H9 (cell line): ENCODE results near the gene SCYGR1. TPM values are rescaled to one million over a fixed set of nuclear protein-coding genes. Genes with fewer than 3 reads are reported as not detected.

ENCODE experiments used
- DNase-seq: peaks from one replicate; pipeline ENCODE4 v3.0.0-alpha.2; 2017
- H2AFZ ChIP-seq: one replicate; pipeline ENCODE4 v1.6.1; 2013; ENCODE audit warnings: mild to moderate bottlenecking, low read length, control low read depth, moderate library complexity
- H2AK5ac ChIP-seq: 2 replicates; pipeline ENCODE4 v1.6.1; 2013; ENCODE audit warnings: low read length, control low read depth, mixed read lengths; ENCODE audit not compliant: insufficient read length
- H2BK120ac ChIP-seq: one replicate; pipeline ENCODE4 v1.6.1; 2013; ENCODE audit warnings: low read depth, mild to moderate bottlenecking, low read length, control low read depth, inconsistent platforms; ENCODE audit not compliant: poor library complexity, severe bottlenecking
- H2BK12ac ChIP-seq: 2 replicates; pipeline ENCODE4 v1.6.1; 2013; ENCODE audit warnings: low read length, control low read depth, mixed read lengths, low read depth; ENCODE audit not compliant: insufficient read length
- H2BK15ac ChIP-seq: 2 replicates; pipeline ENCODE4 v1.6.1; 2013; ENCODE audit warnings: low read depth, low read length, control low read depth
- H2BK20ac ChIP-seq: one replicate; pipeline ENCODE4 v1.6.1; 2013; ENCODE audit warnings: low read depth, mild to moderate bottlenecking, low read length, control low read depth, inconsistent platforms; ENCODE audit not compliant: poor library complexity, severe bottlenecking
- H2BK5ac ChIP-seq: 2 replicates; pipeline ENCODE4 v1.6.1; 2013; ENCODE audit warnings: low read length, control low read depth, mixed read lengths; ENCODE audit not compliant: insufficient read length
- H3K14ac ChIP-seq: 2 replicates; pipeline ENCODE4 v1.6.1; 2013; ENCODE audit warnings: low read length, control low read depth; ENCODE audit not compliant: insufficient read depth
- H3K18ac ChIP-seq: 2 replicates; pipeline ENCODE4 v1.6.1; 2013; ENCODE audit warnings: low read depth, mild to moderate bottlenecking, mixed read lengths, low read length, control low read depth; ENCODE audit not compliant: insufficient read length
- H3K23ac ChIP-seq: 2 replicates; pipeline ENCODE4 v1.6.1; 2013; ENCODE audit warnings: low read length, control low read depth, mixed read lengths, low read depth; ENCODE audit not compliant: insufficient read length
- H3K23me2 ChIP-seq: 2 replicates; pipeline ENCODE4 v1.6.1; 2013; ENCODE audit warnings: low read depth, mild to moderate bottlenecking, mixed read lengths, low read length, control low read depth; ENCODE audit not compliant: insufficient read length, poor library complexity, severe bottlenecking
- H3K27ac ChIP-seq: 2 replicates; pipeline ENCODE4 v1.5.1; 2013; ENCODE audit warnings: low read length, control low read depth, mixed read lengths, low read depth; ENCODE audit not compliant: insufficient read length
- H3K27me3 ChIP-seq: 2 replicates; pipeline ENCODE4 v1.6.1; 2013; ENCODE audit warnings: low read length, control low read depth, inconsistent platforms; ENCODE audit not compliant: insufficient read depth
- H3K4ac ChIP-seq: 2 replicates; pipeline ENCODE4 v1.6.1; 2013; ENCODE audit warnings: low read depth, mild to moderate bottlenecking, control low read depth, inconsistent platforms, low read length, moderate library complexity
- H3K4me1 ChIP-seq: 2 replicates; pipeline ENCODE4 v1.6.1; 2013; ENCODE audit warnings: low read length, control low read depth, inconsistent platforms; ENCODE audit not compliant: insufficient read depth
- H3K4me2 ChIP-seq: 2 replicates; pipeline ENCODE4 v1.6.1; 2013; ENCODE audit warnings: low read length, control low read depth, mixed read lengths; ENCODE audit not compliant: insufficient read length, insufficient read depth
- H3K56ac ChIP-seq: 2 replicates; pipeline ENCODE4 v1.6.1; 2013; ENCODE audit warnings: low read depth, mild to moderate bottlenecking, mixed read lengths, low read length, control low read depth; ENCODE audit not compliant: insufficient read length
- H3K79me1 ChIP-seq: 2 replicates; pipeline ENCODE4 v1.6.1; 2013; ENCODE audit warnings: low read depth, mild to moderate bottlenecking, moderate library complexity, low read length, control low read depth, inconsistent platforms; ENCODE audit not compliant: insufficient read depth, poor library complexity, severe bottlenecking
- H3K79me2 ChIP-seq: 2 replicates; pipeline ENCODE4 v1.6.1; 2013; ENCODE audit warnings: low read length, control low read depth, inconsistent platforms; ENCODE audit not compliant: insufficient read depth
- H3K9ac ChIP-seq: 2 replicates; pipeline ENCODE4 v1.6.1; 2013; ENCODE audit warnings: low read length, control low read depth, mixed read lengths; ENCODE audit not compliant: insufficient read length; ENCODE audit errors: extremely low read depth
- H3K9me3 ChIP-seq: one replicate; pipeline ENCODE4 v1.6.1; 2013; ENCODE audit warnings: low read depth, low read length, inconsistent platforms; ENCODE audit not compliant: control insufficient read depth
- H3T11ph ChIP-seq: one replicate; pipeline ENCODE4 v1.6.1; 2013; ENCODE audit warnings: mild to moderate bottlenecking, low read length, control low read depth, inconsistent platforms
- H4K20me1 ChIP-seq: one replicate; pipeline ENCODE4 v1.6.1; 2013; ENCODE audit not compliant: control insufficient read depth, insufficient read length, insufficient read depth
- H4K5ac ChIP-seq: 2 replicates; pipeline ENCODE4 v1.6.1; 2013; ENCODE audit warnings: low read depth, mild to moderate bottlenecking, mixed read lengths, low read length, control low read depth; ENCODE audit not compliant: insufficient read length
- H4K8ac ChIP-seq: replicated peaks from 2 replicates; pipeline ENCODE4 v1.6.1; 2013; ENCODE audit warnings: low read length, control low read depth, mixed read lengths, low read depth; ENCODE audit not compliant: insufficient read length
- H4K91ac ChIP-seq: 2 replicates; pipeline ENCODE4 v1.6.1; 2013; ENCODE audit warnings: low read depth, mild to moderate bottlenecking, moderate library complexity, mixed read lengths, low read length, control low read depth; ENCODE audit not compliant: insufficient read length
- H3K27ac Mint-ChIP-seq, 3 experiments: 2 replicates in 2 of 3; 3 replicates in 1 of 3; pipeline ENCODE4 v1.8.0; 2020 to 2021; ENCODE audit warnings: mixed read lengths in 3 of 3, mild to moderate bottlenecking in 1 of 3, moderate library complexity in 1 of 3
- H3K27me3 Mint-ChIP-seq: 2 replicates; pipeline ENCODE4 v1.8.0; 2021; ENCODE audit warnings: low read depth, mild to moderate bottlenecking, moderate library complexity, mixed read lengths
- H3K36me3 Mint-ChIP-seq, 3 experiments: 2 replicates in 2 of 3; 3 replicates in 1 of 3; pipeline ENCODE4 v1.8.0; 2020 to 2021; ENCODE audit warnings: low read depth in 3 of 3, mixed read lengths in 3 of 3; ENCODE audit not compliant: insufficient read depth in 1 of 3
- H3K4me1 Mint-ChIP-seq, 2 experiments: 2 replicates each; pipeline ENCODE4 v1.8.0; 2020; ENCODE audit warnings: mixed read lengths in 2 of 2
- H3K4me3 Mint-ChIP-seq, 2 experiments: 2 replicates in 1 of 2; 3 replicates in 1 of 2; pipeline ENCODE4 v1.8.0; 2020 to 2021; ENCODE audit warnings: mild to moderate bottlenecking in 2 of 2, mixed read lengths in 2 of 2, moderate library complexity in 1 of 2
- H3K9me3 Mint-ChIP-seq, 2 experiments: 2 replicates in 1 of 2; 3 replicates in 1 of 2; pipeline ENCODE4 v1.8.0; 2020; ENCODE audit warnings: mild to moderate bottlenecking in 2 of 2, mixed read lengths in 2 of 2, moderate library complexity in 1 of 2
- CTCF ChIP-seq: fragments of 200-600 bp; sonication (generic); conservative IDR thresholded peaks from 3 replicates; pipeline ENCODE4 v1.8.0; 2021; ENCODE audit warnings: antibody characterized with exemption, mild to moderate bottlenecking
- WGBS: extraction: QIAGEN DNeasy Blood & Tissue Kit; methylation state at CpG from one replicate; pipeline ENCODE4 v1.1.7; 2013; ENCODE audit warnings: missing lambda C conversion rate, low lambda C conversion rate, mixed read lengths; ENCODE audit not compliant: insufficient read length; ENCODE audit errors: extremely low coverage; 5-methylcytosine and 5-hydroxymethylcytosine counted together
- total RNA-seq: library from RNA; stranded (reverse); gene quantifications from 2 replicates; pipeline ENCODE4 v1.2.1, GENCODE V29; 2021

Gene SCYGR1
- total RNA-seq, 1 experiment from 2014 or later = not detected

GRCh38 chr2:227395556-227395955, 7.8 kb upstream of the SCYGR1 start:
- Histone ChIP-seq H2BK5ac (no peak overlapping the region), H3K79me1 (no peaks in the 10 kb centered on the region), H3K4me1 (no peaks in the 10 kb centered on the region; the same call in 1 of the 2 replicates), H2BK15ac (no peak overlapping the region), H2BK120ac (no peak overlapping the region), H3K18ac (no peak overlapping the region), H3K9me3 (no peaks in the 10 kb centered on the region), H2AFZ (no peak overlapping the region), H2AK5ac (no peak overlapping the region), H4K20me1 (no peaks in the 10 kb centered on the region), H3K23me2 (no peaks in the 10 kb centered on the region), H2BK12ac (no peak overlapping the region), H3K56ac (no peak overlapping the region), H3K4ac (no peak overlapping the region), H2BK20ac (no peak overlapping the region), H3K14ac (no peak overlapping the region), H4K5ac (no peak overlapping the region), H3K4me2 (no peak overlapping the region), H3K79me2 (no peaks in the 10 kb centered on the region), H4K91ac (no peak overlapping the region), H3K27ac (no peak overlapping the region), H3K9ac (no peak overlapping the region), H4K8ac (no peak overlapping the region), H3T11ph (no peak overlapping the region), H3K23ac (no peak overlapping the region), H3K27me3 (no peaks in the 10 kb centered on the region)
- Mint-ChIP-seq H3K9me3 (no peaks in the 10 kb centered on the region), H3K4me3 (no peak overlapping the region), H3K4me1 (peaks cover 8 to 17% of the 10 kb centered on the region in 2 experiments), H3K36me3 (no peaks in the 10 kb centered on the region), H3K27me3 (no peaks in the 10 kb centered on the region), H3K27ac (no peak overlapping the region)
- no CpG with 5 or more reads among the region's 1 CpG for WGBS
- no peak for TF ChIP-seq CTCF
- DNase-seq = no peak
